GM18526 (cell line): ENCODE results near the gene PLCB2.

Source experiments
- POLR2A ChIP-seq: IDR thresholded peaks from 3 replicates; pipeline ENCODE4 v1.6.1; 2011; ENCODE audit not compliant: insufficient read length; ENCODE audit errors: extremely low read depth

The PLCB2 gene

GRCh38 chr15:40334541-40334940 lies 26.8 kb upstream of the PLCB2 start:
- TF ChIP-seq POLR2A: no peak

- no peak for TF ChIP-seq POLR2A
Observed at GRCh38 chr15:40333922-40334492, 26.3 kb upstream of the PLCB2 start.

GRCh38 chr15:40332113-40332781 lies 24.5 kb upstream of the PLCB2 start:
- no peak for TF ChIP-seq POLR2A

- TF ChIP-seq POLR2A: no peak
Observed at GRCh38 chr15:40331637-40332036, 23.9 kb upstream of the PLCB2 start.

GRCh38 chr15:40331026-40331425 lies 23.3 kb upstream of the PLCB2 start:
- no peak for TF ChIP-seq POLR2A

GRCh38 chr15:40330368-40330836 lies 22.7 kb upstream of the PLCB2 start:
- no peak for TF ChIP-seq POLR2A

DNA sequence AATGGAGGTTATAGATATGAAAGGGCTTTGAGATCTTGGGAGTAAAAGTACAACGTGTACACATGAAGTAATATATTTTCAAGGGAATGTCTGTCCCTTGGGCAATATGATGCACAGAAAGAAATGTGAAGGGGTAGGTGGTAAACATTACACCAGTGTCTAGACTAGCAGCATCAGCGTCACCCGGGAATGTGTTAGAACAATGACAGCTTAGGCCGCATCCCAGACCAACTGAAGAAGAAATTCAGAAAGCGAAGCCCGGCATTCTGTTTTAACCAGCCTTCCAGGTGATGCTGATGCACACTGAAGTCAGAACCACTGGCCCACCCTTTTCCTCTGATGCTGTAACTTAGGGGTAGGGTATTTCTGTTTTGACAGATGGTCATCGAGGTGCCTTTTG lies 22.1 kb upstream of the PLCB2 start:
- TF ChIP-seq POLR2A: no peak

- TF ChIP-seq POLR2A: no peak
Observed at GRCh38 chr15:40328751-40329150, 21.0 kb upstream of the PLCB2 start.

DNA sequence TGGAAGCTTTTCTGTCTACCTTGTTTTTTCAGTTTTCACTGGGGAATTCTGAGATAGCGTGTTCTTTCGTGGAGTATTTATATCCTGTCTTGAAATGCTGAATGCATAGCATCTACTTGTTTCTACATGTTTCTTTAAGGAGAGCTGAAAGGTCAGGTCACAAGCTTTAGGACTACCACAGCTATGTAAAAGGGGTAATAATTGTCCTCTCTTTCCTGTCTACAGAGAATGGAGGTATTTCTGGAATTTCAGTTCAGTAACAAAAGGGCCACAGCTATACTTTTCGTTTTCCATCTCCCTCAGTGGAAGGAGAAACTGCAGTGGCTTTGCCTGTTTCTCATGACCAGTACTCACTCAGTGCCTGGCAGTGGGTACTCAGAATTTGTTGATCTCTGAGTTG lies 20.4 kb upstream of the PLCB2 start:
- TF ChIP-seq POLR2A: no peak

- TF ChIP-seq POLR2A: no peak
Observed at GRCh38 chr15:40327457-40327856, 19.7 kb upstream of the PLCB2 start.

DNA sequence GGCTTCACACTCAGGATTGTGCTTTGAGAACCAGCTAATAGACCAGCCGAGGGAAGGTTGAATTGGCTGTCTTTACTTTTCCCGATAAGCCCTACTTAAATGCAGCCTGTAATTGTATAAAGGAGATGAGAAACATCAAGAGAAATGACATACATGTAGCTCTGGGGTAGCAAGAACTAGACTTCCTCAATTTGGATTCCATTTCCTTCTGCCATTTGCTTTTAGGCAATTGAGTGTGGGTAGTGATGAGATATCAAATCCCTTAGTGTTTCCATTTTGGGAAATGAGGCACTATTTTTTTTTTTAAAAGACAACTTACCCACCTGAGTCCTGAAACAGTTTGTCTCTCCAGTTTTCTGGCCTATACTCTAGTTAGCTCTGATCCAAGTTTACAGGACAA lies 18.0 kb upstream of the PLCB2 start:
- no peak for TF ChIP-seq POLR2A

- no peak for TF ChIP-seq POLR2A
Observed at GRCh38 chr15:40325188-40325587, 17.5 kb upstream of the PLCB2 start.

GRCh38 chr15:40323953-40324937 lies 16.5 kb upstream of the PLCB2 start:
- no peak for TF ChIP-seq POLR2A

GRCh38 chr15:40323239-40323952 lies 15.7 kb upstream of the PLCB2 start, which contains the start of gene INAFM2:
Gene INAFM2, plus strand, starts transcription at chr15:40323692. Its CDS starts 364 bp downstream, at chr15:40324056.
- no peak for TF ChIP-seq POLR2A

- TF ChIP-seq POLR2A: no peak
Observed at GRCh38 chr15:40322531-40323238, 14.9 kb upstream of the PLCB2 start.

DNA sequence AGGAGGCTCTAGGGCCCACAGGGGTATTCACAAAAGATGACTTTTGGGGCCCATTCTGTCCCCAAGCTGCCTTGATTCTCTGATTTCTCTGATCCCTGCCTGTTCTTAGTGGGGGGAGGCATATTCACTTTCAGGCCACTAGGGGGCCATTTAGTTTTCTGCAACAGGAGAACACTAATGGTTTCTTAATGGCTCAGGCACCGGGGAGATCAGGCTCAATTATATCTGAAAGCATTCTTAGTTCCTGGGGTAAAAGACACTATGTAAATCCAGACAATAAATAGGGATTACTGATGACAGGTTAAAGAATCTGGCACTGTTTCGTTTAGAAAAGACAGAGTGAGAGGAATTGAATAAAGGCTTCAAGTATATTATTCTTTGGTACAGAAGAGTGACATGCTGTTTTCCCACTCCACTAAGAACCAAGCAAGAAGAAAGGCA lies 13.2 kb upstream of the PLCB2 start:
- no peak for TF ChIP-seq POLR2A
